Neural cell (in vitro differentiated cells): Measurements from ENCODE around the gene COMMD2. TPM values are rescaled to one million over a fixed set of nuclear protein-coding genes. Genes with fewer than 3 reads are reported as not detected.

ENCODE experiments used
- H2AFZ ChIP-seq: fragments of 200-600, 300-800 bp; sonication (generic), shearing (Covaris generic); 2 replicates; pipeline ENCODE4 v1.6.0; 2014; ENCODE audit warnings: low read depth, mild to moderate bottlenecking, antibody characterized with exemption, low read length, moderate library complexity
- H3F3A ChIP-seq: fragments of 200-600 bp; shearing (Covaris generic); 2 replicates; pipeline ENCODE4 v1.6.1; 2016; ENCODE audit warnings: mild to moderate bottlenecking, moderate library complexity, mixed read lengths, antibody characterized with exemption, low read length; ENCODE audit not compliant: insufficient read depth, poor library complexity, severe bottlenecking
- H3K27ac ChIP-seq: fragments of 200-600, 300-800 bp; sonication (generic), shearing (Covaris generic); 2 replicates; pipeline ENCODE4 v1.5.1; 2014; ENCODE audit warnings: mild to moderate bottlenecking, low read length, moderate library complexity
- H3K27me3 ChIP-seq: fragments of 300-800, 200-600 bp; sonication (generic), shearing (Covaris generic); 2 replicates; pipeline ENCODE4 v1.6.0; 2014; ENCODE audit warnings: mild to moderate bottlenecking, low read depth, low read length, moderate library complexity; ENCODE audit not compliant: insufficient read depth
- H3K36me3 ChIP-seq: fragments of 300-800, 200-600 bp; sonication (generic), shearing (Covaris generic); 2 replicates; pipeline ENCODE4 v1.5.1; 2014; ENCODE audit warnings: mild to moderate bottlenecking, antibody characterized with exemption, low read length, moderate library complexity; ENCODE audit not compliant: insufficient read depth
- H3K4me2 ChIP-seq: fragments of 300-800, 200-600 bp; sonication (generic), shearing (Covaris generic); 2 replicates; pipeline ENCODE4 v1.6.0; 2014; ENCODE audit warnings: mild to moderate bottlenecking, low read length
- H3K4me3 ChIP-seq: fragments of 300-800, 200-600 bp; sonication (generic), shearing (Covaris generic); 2 replicates; pipeline ENCODE4 v1.5.1; 2014; ENCODE audit warnings: mild to moderate bottlenecking, low read length, moderate library complexity
- H3K79me2 ChIP-seq: fragments of 200-600 bp; shearing (Covaris generic); replicated peaks from 2 replicates; pipeline ENCODE4 v1.6.0; 2014; ENCODE audit warnings: mild to moderate bottlenecking, low read length, moderate library complexity; ENCODE audit not compliant: insufficient read depth
- H3K9ac ChIP-seq: fragments of 300-800, 200-600 bp; sonication (generic), shearing (Covaris generic); 2 replicates; pipeline ENCODE4 v1.6.1; 2016; ENCODE audit warnings: mild to moderate bottlenecking, low read length, mixed read lengths
- H3K9me2 ChIP-seq: fragments of 200-600 bp; shearing (Covaris generic); 2 replicates; pipeline ENCODE4 v1.6.1; 2016; ENCODE audit warnings: mild to moderate bottlenecking, low read length, mixed read lengths; ENCODE audit not compliant: insufficient read depth
- H3K9me3 ChIP-seq: fragments of 200-600, 300-800 bp; sonication (generic), shearing (Covaris generic); 2 replicates; pipeline ENCODE4 v1.6.1; 2016; ENCODE audit warnings: mild to moderate bottlenecking, mixed run types, low read length, moderate library complexity, mixed read lengths
- H4K20me1 ChIP-seq: fragments of 200-600 bp; shearing (Covaris generic); 2 replicates; pipeline ENCODE4 v1.6.1; 2016; ENCODE audit warnings: mild to moderate bottlenecking, mixed run types; ENCODE audit not compliant: insufficient read depth
- CTCF ChIP-seq: fragments of 450-650 bp; IDR thresholded peaks from 2 replicates; pipeline ENCODE4 v1.5.1; 2014; ENCODE audit warnings: antibody characterized with exemption, mild to moderate bottlenecking, moderate library complexity; ENCODE audit not compliant: poor library complexity, severe bottlenecking
- EP300 ChIP-seq: fragments of 450-650 bp; conservative IDR thresholded peaks from 2 replicates; pipeline ENCODE4 v1.6.1; 2014; ENCODE audit warnings: antibody characterized with exemption, mild to moderate bottlenecking, moderate library complexity; ENCODE audit not compliant: poor library complexity, severe bottlenecking
- EZH2 ChIP-seq: fragments of 200-600, 300-800 bp; shearing (Covaris generic), sonication (generic); IDR thresholded peaks from 2 replicates; pipeline ENCODE4 v1.6.1; 2014; ENCODE audit warnings: antibody characterized with exemption, low read length, borderline replicate concordance, mild to moderate bottlenecking; ENCODE audit not compliant: insufficient read depth, poor library complexity, severe bottlenecking
- MXI1 ChIP-seq: fragments of 450-650 bp; conservative IDR thresholded peaks from 2 replicates; pipeline ENCODE4 v1.6.1; 2014; ENCODE audit warnings: antibody characterized with exemption, mild to moderate bottlenecking; ENCODE audit not compliant: poor library complexity, severe bottlenecking
- POLR2AphosphoS5 ChIP-seq: IDR thresholded peaks from 2 replicates; pipeline ENCODE4 v1.6.1; 2012
- RAD21 ChIP-seq: fragments of 450-650 bp; conservative IDR thresholded peaks from 2 replicates; pipeline ENCODE4 v1.6.1; 2014; ENCODE audit warnings: antibody characterized with exemption, mild to moderate bottlenecking, moderate library complexity
- REST ChIP-seq: IDR thresholded peaks from 2 replicates; pipeline ENCODE4 v1.6.1; 2012; ENCODE audit warnings: borderline replicate concordance
- SMC3 ChIP-seq: fragments of 450-650 bp; conservative IDR thresholded peaks from 2 replicates; pipeline ENCODE4 v1.6.1; 2014; ENCODE audit warnings: antibody characterized with exemption, mild to moderate bottlenecking, moderate library complexity; ENCODE audit not compliant: poor library complexity
- TAF1 ChIP-seq: IDR thresholded peaks from 2 replicates; pipeline ENCODE4 v1.6.1; 2012; ENCODE audit warnings: low read depth
- polyA plus RNA-seq: library from polyadenylated mRNA; depleted of rRNA; stranded (reverse); fragments of >200 nt; gene quantifications from 2 replicates; pipeline ENCODE4 v1.2.3, GENCODE V29; 2014

The COMMD2 gene
- polyA plus RNA-seq, 1 donor from 2014 or later = 126 TPM

- Histone ChIP-seq H3K9me2 (no peaks in the 10 kb centered on the region), H3K79me2 (no peaks in the 10 kb centered on the region), H3K27ac (no peak overlapping the region), H4K20me1 (no peaks in the 10 kb centered on the region), H3K4me3 (no peak overlapping the region), H3K4me2 (no peak overlapping the region), H3K9ac (no peak overlapping the region), H3K9me3 (no peaks in the 10 kb centered on the region), H2AFZ (no peak overlapping the region), H3F3A (no peaks in the 10 kb centered on the region), H3K27me3 (no peaks in the 10 kb centered on the region), H3K36me3 (no peaks in the 10 kb centered on the region)
- TF ChIP-seq REST (no peak), RAD21 (no peak), MXI1 (no peak), SMC3 (no peak), EZH2 (no peak), TAF1 (no peak), CTCF (no peak), POLR2AphosphoS5 (no peak), EP300 (no peak)
Observed at GRCh38 chr3:149790698-149791097, 38.4 kb upstream of the COMMD2 start.

GRCh38 chr3:149790268-149790667 lies 38.0 kb upstream of the COMMD2 start:
- H2AFZ ChIP-seq = no peak overlapping the region
- H3K4me2 ChIP-seq = no peak overlapping the region
- TF ChIP-seq RAD21 (no peak), TAF1 (no peak)

GRCh38 chr3:149784064-149784704 lies 31.9 kb upstream of the COMMD2 start:
- Histone ChIP-seq H3K4me2 (no peak overlapping the region), H3K4me3 (no peak overlapping the region), H3K9me2 (no peaks in the 10 kb centered on the region), H3K9ac (no peak overlapping the region), H3K79me2 (no peaks in the 10 kb centered on the region), H2AFZ (no peak overlapping the region), H3K9me3 (no peaks in the 10 kb centered on the region), H3F3A (no peaks in the 10 kb centered on the region), H3K27ac (no peak overlapping the region), H3K27me3 (no peaks in the 10 kb centered on the region), H3K36me3 (no peaks in the 10 kb centered on the region), H4K20me1 (no peaks in the 10 kb centered on the region)
- TF ChIP-seq CTCF (no peak), POLR2AphosphoS5 (no peak), RAD21 (no peak)

More at GRCh38 chr3:149790268-149790667, 38.0 kb upstream of the COMMD2 start:
- Histone ChIP-seq H3K9me2 (no peaks in the 10 kb centered on the region), H3K9me3 (no peaks in the 10 kb centered on the region), H3K27ac (no peak overlapping the region), H3K79me2 (no peaks in the 10 kb centered on the region), H4K20me1 (no peaks in the 10 kb centered on the region), H3K9ac (no peak overlapping the region), H3K4me3 (no peak overlapping the region), H3F3A (no peaks in the 10 kb centered on the region), H3K36me3 (no peaks in the 10 kb centered on the region), H3K27me3 (no peaks in the 10 kb centered on the region)
